GM04503 (cell line): ENCODE measurements around the gene VSTM2A.
"Not testable (repeated sequence)": the region's sequence is repeated elsewhere in the genome, so short reads cannot be mapped to it uniquely, and the experiment has no call there.

Experiments
- DNase-seq: peaks from one replicate; pipeline ENCODE4 v3.0.0-alpha.2; 2012; ENCODE audit warnings: low read depth

VSTM2A gene, protein sequence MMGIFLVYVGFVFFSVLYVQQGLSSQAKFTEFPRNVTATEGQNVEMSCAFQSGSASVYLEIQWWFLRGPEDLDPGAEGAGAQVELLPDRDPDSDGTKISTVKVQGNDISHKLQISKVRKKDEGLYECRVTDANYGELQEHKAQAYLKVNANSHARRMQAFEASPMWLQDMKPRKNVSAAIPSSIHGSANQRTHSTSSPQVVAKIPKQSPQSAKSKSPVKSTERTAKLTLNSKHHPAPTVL

DNA sequence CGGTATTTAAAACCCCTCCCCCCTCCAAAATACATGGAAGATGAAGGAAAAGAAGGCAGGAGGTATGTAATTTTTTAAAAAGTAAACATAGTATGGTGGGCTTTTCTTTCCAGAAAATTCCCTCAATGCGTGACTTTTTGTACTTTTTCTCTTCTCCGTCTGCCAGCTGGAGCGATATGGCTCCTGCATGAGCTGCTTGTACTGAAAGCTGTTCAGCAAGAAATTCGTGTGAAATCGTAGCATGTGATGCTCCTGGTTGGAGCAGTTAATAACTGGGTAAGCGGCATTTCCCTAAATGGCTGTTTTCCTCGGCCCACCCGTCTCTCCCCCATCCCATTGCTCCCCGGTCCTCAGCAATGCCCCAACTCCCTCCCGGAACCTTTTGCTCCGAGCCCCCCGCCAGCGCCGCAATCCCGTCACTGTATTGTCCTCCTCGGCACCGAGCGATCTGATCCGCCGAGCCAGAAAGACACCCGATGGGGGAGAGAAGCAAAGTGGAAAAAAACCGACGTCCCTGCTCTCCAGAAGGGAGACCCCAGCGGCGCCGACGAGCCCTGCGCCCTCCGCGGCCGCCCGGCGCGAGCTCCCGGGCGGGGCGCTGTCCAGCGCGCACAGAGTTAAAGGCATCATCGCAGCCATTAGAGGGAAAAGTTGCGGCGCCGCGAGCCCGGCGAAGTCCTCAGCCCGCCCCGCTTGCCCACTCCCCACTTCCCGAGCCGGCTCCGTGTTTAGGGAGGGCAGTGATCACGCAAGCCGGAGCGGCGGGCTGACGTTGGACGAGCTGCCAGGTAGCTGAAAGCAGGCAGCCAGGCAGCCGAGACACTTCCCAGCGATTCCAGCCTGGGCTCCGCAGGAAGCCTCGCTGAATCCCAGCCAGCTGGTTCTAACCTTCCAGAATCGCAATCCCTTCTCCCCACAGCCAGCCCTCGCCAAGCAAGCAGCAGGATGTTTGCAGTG lies at the start of gene VSTM2A:
Gene VSTM2A (plus strand): TSS at position 707 of the 957 bp plus-strand sequence. CDS start 356 bp downstream, outside the sequence.
- no peak for DNase-seq

DNA sequence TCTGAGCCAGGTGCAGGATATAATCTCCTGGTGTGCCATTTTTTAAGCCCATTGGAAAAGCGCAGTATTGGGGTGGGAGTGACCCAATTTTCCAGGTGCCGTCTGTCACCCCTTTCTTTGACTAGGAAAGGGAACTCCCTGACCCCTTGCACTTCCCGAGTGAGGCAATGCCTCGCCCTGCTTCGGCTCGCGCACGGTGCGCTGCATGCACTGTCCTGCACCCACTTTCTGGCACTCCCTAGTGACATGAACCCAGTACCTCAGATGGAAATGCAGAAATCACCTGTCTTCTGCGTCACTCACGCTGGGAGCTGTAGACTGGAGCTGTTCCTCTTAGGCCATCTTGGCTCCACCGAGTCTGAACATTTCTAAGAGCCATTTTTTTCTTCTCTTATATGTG lies 37.6 kb upstream of the VSTM2A start:
- DNase-seq = not testable (repeated sequence)

DNA sequence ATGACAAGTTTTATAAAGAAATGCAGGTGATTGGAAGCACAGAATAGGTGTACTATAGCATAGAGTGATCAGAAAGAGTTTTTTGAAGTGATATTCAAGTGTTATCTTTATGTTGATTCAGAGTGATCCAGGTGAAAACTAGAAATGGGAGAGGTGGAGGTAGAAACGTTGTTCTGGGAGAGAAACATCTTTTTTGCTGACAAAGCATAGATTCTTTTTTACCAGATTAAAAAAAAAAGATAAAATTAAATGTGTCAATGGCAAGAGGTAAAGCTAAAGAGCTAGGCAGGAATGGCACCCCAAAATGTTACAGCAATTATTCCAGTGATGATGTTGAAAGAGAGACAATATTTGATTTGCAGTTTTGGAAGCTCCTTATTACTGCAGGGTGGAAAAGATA lies 12.6 kb upstream of the VSTM2A start:
- no peak for DNase-seq

DNA sequence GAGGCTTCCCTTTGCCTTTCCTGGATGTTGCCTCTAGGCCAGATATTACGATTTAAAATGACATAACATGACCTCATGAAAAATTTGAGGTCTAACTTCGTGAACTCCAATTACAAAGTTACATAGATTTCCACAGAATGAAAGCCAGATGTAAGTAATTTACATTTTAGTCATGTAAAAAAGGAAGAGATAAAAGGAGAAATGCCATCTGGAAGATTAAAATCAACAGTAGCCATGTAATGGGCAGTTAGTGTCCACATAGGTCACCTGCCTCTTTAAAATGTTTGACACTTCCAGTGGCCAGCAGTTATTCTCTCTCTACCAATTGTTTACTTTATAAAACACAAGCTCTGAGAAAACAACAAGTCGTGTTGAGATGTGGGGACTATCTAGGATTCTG lies 4.1 kb upstream of the VSTM2A start:
- no peak for DNase-seq

DNA sequence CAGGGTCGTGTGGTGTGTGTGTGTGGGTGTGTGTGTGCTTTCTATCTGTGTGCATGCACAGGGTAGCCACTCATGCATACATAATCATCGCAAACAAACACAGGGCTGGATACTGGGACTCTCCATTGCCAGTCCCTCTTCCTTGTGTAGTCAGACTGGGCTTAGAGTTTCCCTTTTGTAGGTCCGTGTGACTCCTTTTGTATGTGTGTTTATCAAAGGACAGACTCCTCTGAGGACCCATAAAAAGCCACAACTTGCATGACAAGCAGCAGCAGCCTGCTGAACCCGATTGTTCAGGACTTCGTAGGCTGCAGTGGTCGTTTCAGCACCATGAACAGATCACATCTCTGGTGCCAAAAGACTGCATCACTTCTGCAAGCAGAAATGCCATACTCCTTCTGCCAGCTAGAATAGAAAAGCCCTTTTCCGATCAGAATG lies 895 bp downstream of the VSTM2A start:
- no peak for DNase-seq

DNA sequence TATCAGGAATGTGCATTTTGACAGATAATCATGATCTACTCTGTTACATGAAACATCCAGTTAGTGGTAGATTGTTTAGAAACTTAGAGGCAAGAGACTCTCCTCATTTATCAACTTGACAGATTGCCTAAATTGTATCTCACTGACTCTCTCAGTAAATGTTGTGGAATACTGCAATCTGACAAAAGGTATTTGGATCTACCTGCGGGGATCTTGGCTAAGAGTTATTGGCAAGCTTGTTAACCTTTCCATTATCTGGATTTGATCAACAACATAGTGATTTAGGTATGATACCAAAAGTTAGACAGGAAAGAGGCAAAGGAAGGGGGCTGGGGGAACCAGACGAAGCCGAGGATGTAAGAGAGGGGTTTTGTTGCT lies 2.0 kb downstream of the VSTM2A start:
- no peak for DNase-seq

DNA sequence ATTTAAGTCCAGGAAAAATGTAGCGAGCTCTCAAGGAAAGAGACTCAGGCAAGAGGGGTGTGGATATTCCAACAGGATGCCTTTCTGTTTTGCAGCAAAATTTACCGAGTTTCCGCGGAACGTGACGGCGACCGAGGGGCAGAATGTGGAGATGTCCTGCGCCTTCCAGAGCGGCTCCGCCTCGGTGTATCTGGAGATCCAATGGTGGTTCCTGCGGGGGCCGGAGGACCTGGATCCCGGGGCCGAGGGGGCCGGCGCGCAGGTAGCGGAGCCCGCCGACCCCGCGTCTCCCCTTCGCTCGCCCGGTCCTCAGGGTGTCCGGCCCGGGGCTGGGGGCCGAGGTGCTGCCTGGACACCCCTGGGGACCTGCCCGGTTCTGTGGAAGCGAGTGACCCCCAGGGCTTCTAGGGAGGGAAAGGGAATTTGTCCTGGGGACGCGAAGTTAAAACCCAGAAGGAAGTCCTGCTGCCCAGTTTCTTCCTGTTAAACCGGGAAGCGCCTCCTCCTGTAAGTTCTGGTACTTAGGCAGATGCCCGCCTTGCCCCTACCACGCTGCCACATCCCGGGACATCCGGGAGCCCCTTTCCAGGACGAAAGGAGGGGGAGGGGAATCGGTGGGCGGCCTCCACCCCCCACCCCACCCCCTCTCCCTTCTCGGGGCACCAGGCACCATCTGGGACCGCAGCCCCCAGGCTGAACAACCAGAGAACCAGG lies 2.5 kb downstream of the VSTM2A start:
- no peak for DNase-seq

DNA sequence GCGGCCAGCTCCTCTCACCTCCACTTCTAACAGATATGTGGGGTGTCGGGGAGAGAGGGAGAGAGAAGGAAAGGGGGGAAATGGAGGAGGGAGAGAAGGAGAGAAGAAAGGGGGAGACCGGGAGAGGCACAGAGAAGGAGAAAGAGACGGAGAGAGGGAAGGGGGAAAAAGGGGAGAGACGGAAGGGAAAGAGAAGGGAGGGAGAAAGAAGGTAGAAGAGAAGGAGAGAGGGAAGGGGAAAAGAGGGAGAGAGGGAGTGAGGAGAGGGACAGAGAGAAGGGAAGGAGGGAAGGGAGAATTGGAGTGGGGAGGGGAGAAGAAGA lies 3.0 kb downstream of the VSTM2A start:
- no peak for DNase-seq

DNA sequence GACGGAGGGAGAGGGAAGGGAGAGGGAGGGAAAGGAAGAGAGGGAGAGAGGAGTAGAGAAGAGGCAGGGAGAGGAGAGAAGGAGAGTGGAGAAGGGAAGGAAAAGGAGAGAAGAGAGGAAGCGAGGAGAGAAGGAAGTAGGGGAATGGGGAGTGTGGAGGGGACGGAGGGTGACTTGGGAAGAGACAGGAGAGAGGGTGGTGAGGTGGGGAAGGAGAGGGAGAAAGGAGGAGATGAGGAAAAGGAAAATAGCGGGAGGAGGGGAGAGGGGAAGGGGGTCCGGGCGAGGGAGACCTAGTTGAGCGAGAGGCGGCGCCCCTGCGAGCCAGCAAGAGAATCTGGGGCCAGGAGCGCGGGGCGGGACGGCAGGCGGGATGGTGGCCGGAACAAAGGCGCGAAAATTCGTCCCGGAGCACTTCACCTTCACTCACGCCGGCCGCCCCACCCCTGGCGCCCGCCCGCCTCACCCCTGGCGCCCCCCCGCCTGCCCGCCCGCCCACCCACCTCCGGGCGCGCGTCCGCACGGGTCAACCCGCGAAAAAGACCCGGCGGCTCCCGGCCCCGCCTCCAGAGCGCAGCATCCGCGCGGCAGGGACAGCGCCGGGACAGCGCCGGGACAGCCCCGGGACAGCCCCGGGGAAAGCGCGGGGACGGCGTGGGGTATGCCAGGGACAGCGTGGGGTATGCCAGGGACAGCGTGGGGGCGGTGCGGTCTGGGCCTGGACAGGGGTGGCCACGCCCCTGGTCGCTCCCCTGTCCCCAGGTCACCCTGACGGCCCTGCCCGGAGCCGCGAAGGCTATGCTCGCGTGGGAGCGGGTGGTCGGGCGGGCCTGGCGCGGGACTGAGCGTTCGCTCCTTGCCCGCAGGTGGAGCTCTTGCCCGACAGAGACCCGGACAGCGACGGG lies 4.2 kb downstream of the VSTM2A start:
- DNase-seq = no peak

DNA sequence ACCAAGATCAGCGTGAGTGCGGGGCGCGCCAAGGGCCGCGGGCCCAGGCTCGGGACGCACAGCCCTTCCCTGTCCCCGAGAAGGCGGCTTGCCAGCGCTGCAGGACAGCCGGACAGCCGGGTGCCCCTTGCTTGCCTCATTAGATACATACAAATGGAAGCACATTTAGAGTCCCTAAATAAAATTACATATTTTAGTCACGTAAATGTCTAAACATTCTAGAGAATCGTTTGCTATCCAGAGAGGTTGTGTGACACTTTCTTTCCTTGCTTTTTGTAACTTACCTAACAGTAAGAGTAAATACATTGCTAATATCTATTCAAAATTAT lies 4.8 kb downstream of the VSTM2A start:
- no peak for DNase-seq

DNA sequence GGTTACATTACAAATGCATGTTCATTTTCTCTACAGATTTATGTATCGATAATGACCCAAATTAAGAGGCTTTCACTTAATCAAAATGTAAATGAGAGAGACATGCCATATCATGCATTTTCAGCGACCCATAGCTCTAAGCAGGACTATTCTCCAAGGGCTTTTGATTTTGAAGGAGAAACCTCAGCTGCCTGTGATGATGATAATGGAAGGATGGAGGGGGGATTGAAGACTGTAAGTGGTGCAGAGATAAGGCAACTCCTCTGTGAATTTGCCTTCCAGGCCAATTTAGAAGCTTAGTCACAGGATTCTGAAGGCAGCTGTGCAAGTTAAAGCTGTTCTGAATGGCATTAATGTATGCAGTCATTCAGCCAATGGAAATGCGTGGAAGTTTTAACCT lies 8.3 kb downstream of the VSTM2A start:
- DNase-seq = no peak

DNA sequence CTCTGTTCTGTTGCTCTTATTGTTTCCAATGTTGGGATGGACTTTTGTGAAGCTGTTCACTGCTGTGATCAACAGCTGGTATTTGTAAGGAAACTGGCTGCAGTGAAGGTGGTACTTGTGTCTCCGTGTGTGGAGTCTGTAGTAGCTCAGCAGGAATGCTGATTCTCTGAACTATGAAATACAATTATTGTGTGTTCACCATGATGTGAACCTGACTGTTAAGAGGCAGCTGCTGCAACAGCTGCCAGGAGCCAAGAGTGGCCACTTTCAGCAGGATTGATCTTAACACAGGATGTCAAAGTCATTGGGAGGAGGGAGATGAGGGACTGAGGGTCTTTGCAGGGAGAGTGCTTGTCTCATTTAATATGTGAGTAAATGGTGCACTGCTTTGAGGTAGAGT lies 13.9 kb downstream of the VSTM2A start:
- DNase-seq = no peak

DNA sequence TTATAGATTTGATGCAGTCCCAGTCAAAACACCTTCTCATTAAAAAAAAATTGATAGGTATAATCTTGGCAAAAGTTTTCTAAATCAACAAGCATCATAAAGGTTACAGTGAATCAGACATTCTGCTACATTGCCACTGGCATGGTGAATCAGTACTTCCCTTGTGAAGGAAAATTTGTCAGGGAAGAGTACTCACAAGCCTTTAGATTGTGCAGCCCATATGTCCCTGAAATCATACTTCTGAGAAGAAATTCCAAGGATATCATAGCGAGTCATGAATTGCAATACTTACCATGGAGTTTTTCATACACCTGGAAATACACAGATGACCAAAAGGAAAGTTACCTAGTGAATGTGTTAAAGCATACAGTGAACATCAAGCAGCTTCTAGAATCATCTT lies 17.2 kb downstream of the VSTM2A start:
- no peak for DNase-seq

DNA sequence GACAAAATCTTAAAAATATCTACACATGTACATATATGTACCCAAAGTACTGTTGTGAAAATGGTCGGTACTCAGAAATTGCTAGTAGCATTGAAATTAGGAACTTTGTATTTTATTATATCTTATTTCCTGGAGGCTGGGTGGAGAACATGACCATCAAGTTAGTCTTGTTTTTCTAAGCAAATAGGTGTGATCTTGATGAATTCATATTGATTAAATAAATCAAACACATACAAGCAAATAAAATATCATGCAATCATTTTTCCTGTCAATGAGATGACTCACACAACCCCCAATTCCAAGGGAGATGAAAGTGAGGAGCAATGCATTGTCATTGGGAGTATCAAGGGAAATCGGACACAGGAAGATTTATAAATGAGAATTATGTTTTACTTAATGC lies 18.0 kb downstream of the VSTM2A start:
- no peak for DNase-seq

DNA sequence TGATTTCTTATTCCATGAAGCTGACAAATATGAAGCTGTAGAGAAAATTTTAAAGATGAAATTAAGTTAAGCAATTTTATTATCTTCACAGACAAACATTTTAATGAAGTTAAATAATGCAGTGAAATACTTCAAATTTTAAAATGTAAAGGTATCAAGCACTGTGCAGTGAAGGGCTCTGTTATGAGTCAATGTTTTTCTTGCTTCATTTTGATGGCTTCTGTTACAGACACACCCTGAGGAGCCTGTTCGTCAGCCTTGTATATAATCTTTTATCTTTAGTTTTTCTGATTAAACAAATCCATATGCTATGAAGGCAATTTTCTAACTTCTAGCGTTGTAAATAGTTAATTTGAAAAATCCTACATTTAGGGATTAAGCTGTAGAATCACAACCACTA lies 18.5 kb downstream of the VSTM2A start:
- DNase-seq = no peak

DNA sequence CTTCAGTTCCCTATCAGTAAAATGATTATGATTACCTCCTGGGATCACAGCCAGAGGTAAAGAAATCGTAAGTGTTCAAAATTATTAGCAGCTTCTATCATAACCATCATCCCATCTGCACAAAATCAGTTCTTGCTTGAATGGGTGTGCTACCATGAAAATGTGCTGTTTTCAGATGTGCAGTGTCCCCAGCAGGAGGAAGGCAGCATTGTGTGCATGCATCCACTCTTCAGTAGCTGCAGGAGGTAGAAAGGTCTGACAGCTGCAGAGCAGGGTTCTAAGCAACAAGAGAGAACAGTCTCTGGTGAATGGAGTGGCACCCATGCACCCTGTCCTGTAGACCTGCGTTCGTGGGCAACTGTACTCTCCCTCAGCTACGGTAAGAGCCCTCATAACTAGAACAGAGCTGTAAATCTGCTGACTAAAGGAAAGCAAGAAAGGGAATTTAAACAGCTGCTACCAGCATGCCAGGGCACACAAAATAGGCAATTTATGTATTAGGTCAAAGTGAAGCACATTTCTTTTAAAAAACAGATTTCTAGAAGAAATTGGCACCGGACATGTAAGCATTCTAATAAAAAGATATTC lies 21.2 kb downstream of the VSTM2A start:
- DNase-seq = no peak

DNA sequence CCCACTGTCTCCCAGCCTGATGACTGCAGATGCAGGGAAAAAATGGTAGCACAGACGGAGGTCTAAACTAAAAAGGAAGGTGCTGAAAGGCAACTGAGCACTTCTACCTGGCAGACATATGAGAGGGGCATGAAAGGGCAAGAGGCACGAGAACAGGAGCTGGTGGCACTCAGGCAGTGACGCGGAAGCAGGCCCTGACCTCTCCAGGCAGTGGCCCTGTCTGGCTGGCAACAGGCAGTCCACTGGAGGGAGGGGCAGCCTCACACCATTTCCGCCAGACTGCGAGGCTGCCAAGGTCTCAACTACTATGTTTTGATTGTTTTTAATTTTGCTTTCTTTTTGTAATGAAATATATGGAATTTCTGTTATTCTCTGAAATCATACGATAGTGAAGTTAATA lies 23.3 kb downstream of the VSTM2A start:
- no peak for DNase-seq

DNA sequence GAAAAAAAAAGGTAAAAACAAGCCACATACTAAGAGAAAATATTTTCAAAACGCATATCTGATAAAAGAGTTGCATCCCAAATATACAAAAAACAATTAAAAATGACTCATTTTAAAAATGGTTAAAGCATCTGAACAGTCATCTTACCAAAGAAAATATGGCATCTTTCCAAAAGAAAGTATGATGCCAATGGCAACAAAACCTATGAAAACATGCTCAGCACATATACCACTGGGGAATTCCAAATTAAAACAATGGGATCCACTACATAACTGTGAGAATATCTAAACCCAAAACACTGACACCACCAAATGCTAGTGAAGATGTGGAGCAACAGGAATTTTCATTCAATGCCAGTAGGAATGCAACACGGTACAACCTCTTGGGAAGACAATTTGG lies 39.3 kb downstream of the VSTM2A start:
- no peak for DNase-seq

DNA sequence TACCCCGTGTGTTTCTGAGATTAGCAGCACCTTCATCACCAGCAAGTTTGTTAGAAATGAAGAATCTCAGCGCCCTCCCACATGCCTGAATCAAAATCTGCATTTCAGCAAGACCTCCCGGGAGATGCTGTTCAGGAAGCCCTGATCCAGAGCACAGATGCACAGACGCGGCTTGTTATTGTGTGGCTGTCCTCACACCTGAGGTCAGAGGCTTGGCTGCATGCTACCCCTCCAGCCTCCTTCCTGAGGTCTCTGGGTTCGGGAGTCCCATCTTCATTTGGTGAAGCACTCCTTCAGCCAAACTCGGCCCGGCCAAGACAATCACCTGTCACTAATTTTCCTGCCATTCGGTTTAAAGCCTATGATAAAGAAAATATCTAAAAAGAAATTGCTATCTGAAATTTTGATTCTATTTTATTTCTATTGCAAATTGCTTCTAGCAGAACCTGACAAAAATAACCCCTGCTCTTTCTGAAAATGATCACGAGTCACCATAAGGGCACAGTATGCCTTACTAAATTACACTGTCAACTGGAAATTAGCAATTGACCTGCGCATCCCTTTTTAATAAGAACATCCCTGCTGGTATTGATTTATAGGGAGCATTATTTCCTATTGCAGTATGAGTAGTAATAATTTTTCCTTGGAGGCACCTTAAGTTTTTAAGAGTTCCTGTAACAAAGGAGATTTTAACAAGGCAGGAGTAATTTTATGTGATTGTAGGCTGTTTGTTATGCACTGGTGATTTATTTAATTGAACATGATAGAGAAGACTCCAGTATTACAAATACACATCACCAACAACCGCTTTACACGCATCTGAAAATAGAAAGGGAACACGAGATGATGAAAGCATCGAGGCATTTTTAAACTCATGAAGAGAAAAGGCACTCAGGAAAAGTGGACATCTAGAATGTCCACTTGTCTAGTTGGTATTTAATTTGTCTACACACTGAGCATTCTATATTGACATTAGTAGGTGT lies 49.5 kb downstream of the VSTM2A start:
- DNase-seq = no peak

DNA sequence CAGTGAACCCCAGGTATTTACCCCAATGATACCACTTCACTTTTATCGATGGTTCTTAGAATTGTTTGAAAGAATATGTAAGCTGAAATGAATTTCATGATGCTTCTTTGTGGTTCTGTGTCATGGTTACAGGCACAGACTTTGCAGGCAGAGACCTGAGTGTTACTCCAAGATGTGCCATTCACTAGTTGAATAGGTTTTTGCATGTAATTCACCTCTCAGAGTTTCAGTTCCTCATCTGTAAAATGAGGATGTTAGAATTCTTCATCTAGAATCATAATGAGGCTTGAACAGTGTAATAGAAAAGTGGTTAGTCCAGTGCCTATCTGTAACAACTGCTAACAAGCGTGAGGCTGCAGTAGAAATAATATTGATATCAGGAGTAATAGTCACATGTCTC lies 54.6 kb downstream of the VSTM2A start:
- no peak for DNase-seq
